SKM-1 treated with dmso at 0.1 percent for 144 hours (cell line): ENCODE results near the gene KHDC4.
"Not testable (repeated sequence)": the region's sequence is repeated elsewhere in the genome, so short reads cannot be mapped to it uniquely, and the experiment has no call there.

Experiments
- DNase-seq: peaks from one replicate; lab custom pipeline; 2025; ENCODE audit not compliant: unreplicated experiment; lab: John Stamatoyannopoulos, UW

KHDC4 gene

GRCh38 chr1:155911156-155912055, 22.8 kb downstream of the KHDC4 start, which contains the start of gene RIT1:
TSS of gene RIT1 (minus strand) at chr1:155911349. CDS start at chr1:155910761, 588 bp downstream.
- DNase-seq, result peak; percentile 88

- DNase-seq, result no peak
Measured at GRCh38 chr1:155910621-155911121, 23.5 kb downstream of the KHDC4 start.

- DNase-seq, result peak; percentile 87
Measured at GRCh38 chr1:155909894-155910293, 24.3 kb downstream of the KHDC4 start.

- DNase-seq, result no peak
Measured at GRCh38 chr1:155904261-155904660, 30.0 kb downstream of the KHDC4 start.

DNA sequence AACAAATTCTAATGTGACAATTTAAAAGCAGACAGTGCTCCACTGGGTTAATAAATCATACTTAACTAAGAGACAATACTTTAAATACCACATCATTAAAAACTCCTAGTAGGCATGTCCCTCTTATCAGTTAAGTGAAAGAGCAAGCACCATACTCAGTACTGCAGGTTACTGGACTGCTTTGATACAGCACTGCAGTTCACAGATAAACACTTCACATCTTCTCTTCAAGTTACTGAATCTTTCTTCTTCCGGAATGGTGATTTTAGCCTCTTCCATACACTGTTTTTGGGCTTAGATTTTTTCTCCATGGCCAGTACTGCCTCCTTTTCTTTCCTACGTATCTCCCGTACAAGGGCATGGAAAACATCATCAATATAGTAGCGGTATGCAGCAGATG, 34.1 kb downstream of the KHDC4 start:
- no peak for DNase-seq

DNA sequence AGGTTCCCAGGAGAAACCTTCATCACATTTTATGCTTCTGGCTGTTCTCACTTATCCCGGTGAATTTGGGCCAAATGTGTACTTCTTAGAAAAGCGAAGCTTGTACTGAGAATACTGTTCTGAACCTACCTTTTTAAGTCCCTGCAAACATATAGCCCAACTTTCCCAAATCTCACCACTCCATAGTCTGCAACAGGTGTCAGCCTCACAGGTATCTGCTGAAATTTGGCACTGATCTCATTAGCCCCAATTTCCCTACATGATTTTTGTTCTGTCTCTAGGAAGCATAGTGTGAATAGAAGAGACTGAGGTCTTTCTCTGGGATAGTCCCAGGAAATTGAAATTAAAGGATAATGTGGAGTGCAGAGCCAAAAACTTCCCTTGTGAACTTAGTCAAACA, 34.5 kb downstream of the KHDC4 start:
- no peak for DNase-seq

DNA sequence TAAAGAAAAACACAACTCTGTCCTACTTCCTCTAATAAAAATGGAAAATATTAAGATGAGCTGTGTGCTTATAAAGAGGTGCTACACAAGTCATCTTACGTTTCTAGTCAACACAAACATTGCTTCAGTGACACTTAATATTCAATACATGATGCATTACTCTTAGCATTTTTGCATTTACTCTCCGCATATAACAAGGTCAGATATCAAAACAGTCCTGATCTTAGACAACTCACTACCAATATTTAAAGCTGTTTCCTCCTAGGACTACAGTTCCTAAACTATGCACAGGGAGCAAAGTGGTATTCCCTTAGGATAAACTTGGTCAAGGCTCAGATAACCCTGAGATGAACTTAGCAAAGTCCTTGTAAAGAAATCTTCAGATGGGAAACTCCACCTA, 35.3 kb downstream of the KHDC4 start:
- DNase-seq, result no peak

- DNase-seq, result no peak
Measured at GRCh38 chr1:155897746-155898145, 36.5 kb downstream of the KHDC4 start.

DNA sequence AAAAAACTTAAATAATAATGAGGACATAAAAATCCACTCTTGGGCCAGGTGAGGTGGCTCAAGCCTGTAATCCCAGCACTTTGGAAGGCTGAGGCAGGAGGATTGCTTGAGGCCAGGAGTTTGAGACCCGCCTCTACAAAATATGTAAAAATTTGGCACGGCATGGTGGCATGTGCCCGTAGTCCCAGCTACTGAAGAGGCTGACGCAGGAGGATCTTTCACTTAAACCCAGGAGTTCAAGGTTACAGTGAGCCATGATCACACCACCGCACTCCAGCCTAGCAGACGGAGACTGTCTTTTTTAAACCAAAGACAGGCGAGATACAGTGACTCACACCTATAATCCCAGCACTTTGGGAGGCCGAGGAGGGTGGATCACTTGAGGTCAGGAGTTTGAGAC, 37.7 kb downstream of the KHDC4 start:
- DNase-seq, result not testable (repeated sequence)

DNA sequence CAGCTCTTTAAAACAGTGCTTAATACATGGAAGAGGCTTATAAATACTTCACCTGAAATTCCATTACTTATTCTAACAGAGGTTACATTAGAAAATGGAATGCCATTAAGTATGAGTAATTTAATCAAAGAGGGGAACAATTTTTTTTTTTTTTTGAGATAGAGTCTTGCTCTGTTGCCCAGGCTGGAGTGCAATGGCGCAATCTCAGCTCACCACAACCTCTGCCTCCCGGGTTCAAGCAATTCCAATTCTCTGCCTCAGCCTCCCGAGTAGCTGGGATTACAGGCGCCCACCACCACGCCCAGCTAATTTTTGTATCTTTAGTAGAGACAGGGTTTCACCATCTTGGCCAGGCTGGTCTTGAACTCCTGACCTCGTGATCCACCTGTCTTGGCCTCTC, 38.6 kb downstream of the KHDC4 start:
- DNase-seq, result not testable (repeated sequence)

DNA sequence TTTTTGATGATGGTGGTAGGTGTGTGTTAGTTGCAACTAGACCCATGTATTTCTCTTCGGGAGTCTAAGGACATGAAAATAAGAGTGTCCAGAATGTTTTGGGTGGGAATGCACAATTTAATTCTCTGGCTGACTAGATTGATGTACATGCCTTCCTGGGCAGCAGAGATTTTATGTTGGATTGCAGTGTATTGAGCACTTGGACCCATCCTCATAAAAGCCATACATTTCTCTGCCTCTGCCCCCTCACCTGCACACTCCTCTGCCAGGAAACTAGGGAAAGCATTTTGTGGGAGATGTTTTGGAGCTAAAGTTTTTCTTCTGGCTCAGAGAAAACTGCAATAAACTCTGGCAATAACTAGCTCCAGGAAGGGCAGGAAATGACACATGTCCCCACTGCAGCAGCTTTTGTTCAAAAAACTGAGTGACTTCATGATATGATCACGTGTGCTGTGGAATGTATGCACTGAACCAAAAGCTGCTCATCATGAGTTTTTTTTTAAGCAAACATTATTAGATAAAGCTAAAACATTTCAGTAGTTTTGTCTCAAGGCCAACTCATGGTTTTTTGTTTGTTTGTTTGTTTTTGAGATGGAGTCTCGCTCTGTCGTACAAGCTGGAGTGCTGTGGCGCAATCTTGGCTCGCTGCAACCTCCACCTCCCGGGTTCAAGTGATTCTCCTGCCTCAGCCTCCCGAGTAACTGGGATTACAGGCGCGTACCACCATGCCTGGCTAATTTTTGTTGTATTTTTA, 40.6 kb downstream of the KHDC4 start:
- no peak for DNase-seq

DNA sequence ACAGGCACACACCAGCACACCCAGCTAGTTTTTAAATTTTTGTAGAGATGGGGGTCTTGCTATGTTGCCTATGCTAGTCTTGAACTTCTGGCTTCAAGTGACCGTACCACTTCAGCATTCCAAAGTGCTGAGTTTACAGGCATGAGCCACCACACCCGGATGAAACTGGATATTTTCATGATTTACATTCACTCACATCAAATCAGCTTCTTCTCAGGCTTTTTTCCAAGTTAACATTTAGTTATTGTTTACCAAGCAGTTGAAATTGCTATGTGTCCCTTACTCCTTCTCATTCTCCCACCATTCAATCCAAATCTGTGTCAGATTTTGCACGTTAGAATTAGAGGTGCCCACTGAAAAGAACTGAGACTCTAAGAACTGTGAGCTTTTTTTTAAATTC, 41.4 kb downstream of the KHDC4 start:
- no peak for DNase-seq

DNA sequence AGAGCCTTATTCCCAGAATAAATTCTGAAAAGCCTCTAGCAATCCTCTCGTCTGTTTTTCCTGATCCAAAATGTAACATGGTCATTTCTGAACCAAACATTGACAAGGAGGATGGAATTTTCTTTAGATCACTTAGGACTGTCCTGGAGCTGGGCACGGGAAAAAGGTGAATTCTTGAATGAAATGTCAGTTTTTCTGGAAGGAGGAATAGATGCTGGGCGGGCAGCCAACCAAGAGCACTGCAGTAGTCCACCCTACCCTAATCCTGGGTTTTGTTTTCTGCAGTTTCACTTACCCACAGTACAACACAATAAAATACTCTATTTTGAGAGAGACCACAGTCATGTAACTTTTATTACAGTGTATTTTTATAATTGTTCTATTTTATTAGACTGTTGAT, 44.0 kb downstream of the KHDC4 start:
- DNase-seq, result no peak

DNA sequence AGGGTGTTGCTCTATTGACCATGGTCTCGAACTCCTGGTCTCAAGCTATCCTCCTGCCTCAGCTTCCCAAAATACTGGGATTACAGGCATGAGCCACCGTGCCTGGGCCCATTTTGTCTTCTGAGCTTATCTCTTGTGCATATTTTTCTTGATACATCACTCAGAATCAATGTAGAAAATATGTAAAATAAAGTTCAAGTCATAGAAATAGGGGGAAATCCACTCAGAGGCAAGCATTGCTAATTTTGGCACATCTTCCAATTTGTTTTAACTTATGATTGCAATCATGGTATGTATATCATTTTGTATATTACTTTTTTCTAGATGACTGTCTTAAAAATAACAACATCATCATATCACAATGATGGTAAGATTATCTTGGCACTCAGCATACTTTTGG, 44.6 kb downstream of the KHDC4 start:
- no peak for DNase-seq

DNA sequence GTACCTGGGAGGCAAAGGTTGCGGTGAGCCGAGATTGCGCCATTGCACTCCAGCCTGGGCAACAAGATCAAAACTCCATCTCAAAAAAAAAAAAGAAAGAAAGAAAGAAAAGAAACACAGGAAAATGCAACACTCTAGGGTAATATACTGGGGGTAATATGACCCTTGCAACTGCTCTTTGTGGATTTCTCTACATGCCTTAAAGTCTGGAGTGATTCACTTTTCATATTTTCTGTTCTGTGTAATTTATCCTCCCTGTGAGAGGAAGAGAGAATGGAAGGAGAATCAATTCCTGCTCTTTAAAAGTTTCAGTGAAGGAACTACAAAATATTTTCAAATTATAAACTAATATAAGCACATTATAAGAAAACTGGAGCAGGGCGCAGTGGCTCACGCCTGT, 45.7 kb downstream of the KHDC4 start:
- DNase-seq, result no peak

- DNase-seq, result no peak
Measured at GRCh38 chr1:155884982-155885381, 49.2 kb downstream of the KHDC4 start.

- DNase-seq, result no peak
Measured at GRCh38 chr1:155884031-155884960, 49.9 kb downstream of the KHDC4 start.

- no peak for DNase-seq
Measured at GRCh38 chr1:155882766-155883165, 51.4 kb downstream of the KHDC4 start.

- DNase-seq, result no peak
Measured at GRCh38 chr1:155882235-155882634, 52.0 kb downstream of the KHDC4 start.

DNA sequence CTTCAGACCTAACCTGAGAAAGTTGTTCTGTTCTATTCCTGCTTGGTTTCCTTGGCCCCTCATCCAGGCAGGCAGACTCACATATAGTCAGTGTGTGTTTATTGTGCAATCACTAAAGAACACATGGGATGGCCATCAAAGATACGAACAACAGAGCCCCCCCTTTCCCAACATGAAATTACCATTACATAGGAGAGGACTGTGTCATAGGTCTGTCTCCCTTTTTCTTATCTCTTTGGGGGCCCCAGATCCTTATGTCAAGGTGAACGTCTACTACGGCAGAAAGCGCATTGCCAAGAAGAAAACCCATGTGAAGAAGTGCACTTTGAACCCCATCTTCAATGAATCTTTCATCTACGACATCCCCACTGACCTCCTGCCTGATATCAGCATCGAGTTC, 53.3 kb downstream of the KHDC4 start:
- no peak for DNase-seq

DNA sequence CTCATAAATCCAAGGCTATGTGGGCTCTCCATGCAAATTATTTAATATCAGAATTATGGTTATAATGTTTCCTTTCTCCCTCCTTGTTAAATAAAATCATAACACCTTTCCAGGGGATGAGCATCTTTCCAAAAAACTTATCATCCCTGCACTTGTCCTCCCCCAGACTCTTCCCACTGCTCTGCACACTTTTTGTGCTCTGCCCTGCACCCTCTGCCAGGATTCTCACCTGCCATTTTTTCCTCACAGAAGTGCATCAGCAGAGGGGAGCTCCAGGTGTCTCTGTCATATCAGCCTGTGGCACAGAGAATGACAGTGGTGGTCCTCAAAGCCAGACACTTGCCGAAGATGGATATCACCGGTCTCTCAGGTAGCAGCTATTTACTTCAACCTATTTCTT, 54.0 kb downstream of the KHDC4 start:
- no peak for DNase-seq
